Left colon (tissue), 2 donors: ENCODE measurements around the gene TOP3A. TPM values are rescaled to one million over a fixed set of nuclear protein-coding genes. Genes with fewer than 3 reads are reported as not detected.
"Not testable (repeated sequence)": the region's sequence is repeated elsewhere in the genome, so short reads cannot be mapped to it uniquely, and the experiment has no call there.

Source experiments
- ATAC-seq: fragments of 200-7000 bp; cut with Tn5 transposase; one replicate; pipeline ENCODE4 v1.9.1; 2020; ENCODE audit warnings: mild to moderate bottlenecking, moderate library complexity
- DNase-seq, 2 donors: peaks; one replicate each; pipeline ENCODE4 v3.0.0-alpha.2; 2020
- intact Hi-C, 2 donors: fragments of 100-400 bp; cut with DNase I in 1 of 2; cut with micrococcal nuclease in 1 of 2; formaldehyde crosslinking; loops; one replicate each; pipeline versions ENCODE4 v1.11.2 to v1.14.0; 2022; cut with DNase I, micrococcal nuclease
- long read RNA-seq: library from polyadenylated mRNA; unstranded; transcript quantifications from one replicate; pipeline ENCODE4 v2.0.0, GENCODE V29; 2021
- total RNA-seq, 2 donors: library from RNA; stranded (reverse); fragmentation: NEBNext Ultra II Directional; extraction: Animal tissue kit (Norgen Biotek cat#: 25700); gene quantifications; one replicate each; pipeline ENCODE4 v1.2.1, GENCODE V29; 2021
- donor health status: DM: no; HTN: no; CAD: no.
- donor health status: DM: yes; HTN: yes; CAD: no.

The TOP3A gene
- 10 to 100 TPM; 22.0 to 23.3 TPM for total RNA-seq
- long read RNA-seq, full-length matches to known transcripts: 7 of 14 reads
- long read RNA-seq, partial matches to known transcripts: 5 of 14 reads
- long read RNA-seq, other reads (novel, unspliced or antisense): 2 of 14 reads

GRCh38 chr17:18314731-18315561 is at the start of gene TOP3A, which contains the start of gene SMCR8:
Gene TOP3A, minus strand, starts transcription at chr17:18314994. Its CDS starts 216 bp downstream, at chr17:18314778.
Gene SMCR8, plus strand, starts transcription at chr17:18315293. Its CDS starts 497 bp downstream, at chr17:18315790.
- intact Hi-C loops: no loop called here
- peak; percentile 98 for DNase-seq
- peak; percentile 95 for ATAC-seq

- ATAC-seq (no peak), DNase-seq (no peak)
- intact Hi-C loops: no loop called here
Observed at GRCh38 chr17:18364166-18364565, 49.4 kb upstream of the TOP3A start.

- peak; percentile 99 for ATAC-seq
- peak; percentile 94 to 95 for DNase-seq
- intact Hi-C loops: no loop called here
Observed at GRCh38 chr17:18363101-18364049, 48.6 kb upstream of the TOP3A start, which contains the start of gene SHMT1. Gene SHMT1, minus strand, starts transcription at chr17:18363550. Its CDS starts 7,569 bp downstream, at chr17:18355981.

- peak; percentile 53 for ATAC-seq
- intact Hi-C loops: no loop called here
Observed at GRCh38 chr17:18362698-18363100, 47.9 kb upstream of the TOP3A start.

GRCh38 chr17:18361837-18362697 is 47.3 kb upstream of the TOP3A start:
- no peak for ATAC-seq

More at GRCh38 chr17:18362698-18363100, 47.9 kb upstream of the TOP3A start:
- peak; percentile 74 to 76 for DNase-seq

GRCh38 chr17:18360518-18360917 is 45.7 kb upstream of the TOP3A start:
- intact Hi-C loops: no loop called here
- no peak for ATAC-seq

More at GRCh38 chr17:18361837-18362697, 47.3 kb upstream of the TOP3A start:
- no peak for DNase-seq
- intact Hi-C loops: no loop called here

GRCh38 chr17:18356624-18357023 is 41.8 kb upstream of the TOP3A start:
- intact Hi-C loops: no loop called here
- ATAC-seq: no peak
- DNase-seq: no peak

More at GRCh38 chr17:18360518-18360917, 45.7 kb upstream of the TOP3A start:
- DNase-seq: no peak

GRCh38 chr17:18353541-18353940 is 38.7 kb upstream of the TOP3A start:
- intact Hi-C loops: no loop called here
- ATAC-seq (no peak), DNase-seq (no peak)

- DNase-seq (no peak), ATAC-seq (no peak)
- intact Hi-C loops: no loop called here
Observed at GRCh38 chr17:18344021-18344420, 29.2 kb upstream of the TOP3A start.

GRCh38 chr17:18339933-18340332 is 25.1 kb upstream of the TOP3A start:
- intact Hi-C loops: no loop called here
- DNase-seq: no peak
- no peak for ATAC-seq

GRCh38 chr17:18338158-18338557 is 23.4 kb upstream of the TOP3A start:
- DNase-seq, ATAC-seq, intact Hi-C loops: not testable (repeated sequence)

GRCh38 chr17:18332909-18333489 is 18.2 kb upstream of the TOP3A start:
- ATAC-seq: no peak
- DNase-seq: no peak
- intact Hi-C loops: no loop called here

GRCh38 chr17:18331879-18332278 is 17.1 kb upstream of the TOP3A start:
- ATAC-seq: no peak
- DNase-seq: no peak
- intact Hi-C loops: no loop called here

GRCh38 chr17:18328643-18329204 is 13.9 kb upstream of the TOP3A start:
- no peak for DNase-seq
- intact Hi-C loops: no loop called here
- no peak for ATAC-seq

GRCh38 chr17:18327556-18327955 is 12.8 kb upstream of the TOP3A start:
- DNase-seq (no peak), ATAC-seq (no peak)
- intact Hi-C loops: no loop called here

GRCh38 chr17:18327093-18327492 is 12.3 kb upstream of the TOP3A start:
- no peak for ATAC-seq
- no peak for DNase-seq
- intact Hi-C loops: no loop called here

GRCh38 chr17:18326572-18326971 is 11.8 kb upstream of the TOP3A start:
- intact Hi-C loops: no loop called here
- ATAC-seq (no peak), DNase-seq (no peak)
